ENCODE results near the gene LANCL2. TPM values are rescaled to one million over a fixed set of nuclear protein-coding genes. Genes with fewer than 3 reads are reported as not detected.

The LANCL2 gene
- total RNA-seq, 2 donors from 2014 or later: 16.2 to 17.8 TPM

DNA sequence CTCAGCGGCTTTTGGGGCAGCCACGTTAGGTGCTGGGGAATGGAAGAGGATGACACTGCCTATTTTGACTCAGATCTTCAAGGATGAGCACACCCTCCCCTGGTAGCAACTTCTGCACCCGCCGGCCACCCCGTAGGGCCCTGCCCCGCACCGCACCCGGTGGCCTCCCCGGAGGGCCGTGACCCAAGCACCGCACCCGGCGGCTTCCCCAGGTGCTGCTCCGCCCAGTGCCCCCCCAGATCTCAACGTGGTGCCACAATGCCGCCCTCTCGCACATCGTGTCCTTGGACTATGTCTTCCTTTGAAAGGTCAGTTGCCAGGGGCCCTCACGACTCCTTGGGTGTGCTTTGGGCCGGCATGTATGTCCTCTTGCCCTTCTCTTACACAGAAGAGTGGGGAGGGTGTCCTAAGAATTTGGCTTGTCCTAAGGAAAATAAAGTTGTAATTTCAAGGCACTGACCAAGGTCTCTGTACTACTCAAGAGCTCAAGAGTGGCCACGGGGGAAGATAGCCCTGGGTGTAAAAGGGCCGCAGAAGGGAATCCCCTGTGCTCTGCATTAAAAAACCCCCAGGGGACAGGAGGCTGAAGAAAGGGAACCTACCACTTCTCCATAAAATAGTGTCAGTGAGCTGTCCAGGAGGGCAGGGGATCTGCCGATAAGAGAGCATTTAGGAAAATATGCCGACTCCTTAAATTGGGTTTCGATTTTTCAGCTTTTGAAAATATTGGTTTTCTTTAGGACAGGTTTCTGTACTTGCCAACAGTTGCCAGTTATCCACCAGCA is 1.6 kb upstream of the LANCL2 start:
- TF ChIP-seq, protein P1, sequence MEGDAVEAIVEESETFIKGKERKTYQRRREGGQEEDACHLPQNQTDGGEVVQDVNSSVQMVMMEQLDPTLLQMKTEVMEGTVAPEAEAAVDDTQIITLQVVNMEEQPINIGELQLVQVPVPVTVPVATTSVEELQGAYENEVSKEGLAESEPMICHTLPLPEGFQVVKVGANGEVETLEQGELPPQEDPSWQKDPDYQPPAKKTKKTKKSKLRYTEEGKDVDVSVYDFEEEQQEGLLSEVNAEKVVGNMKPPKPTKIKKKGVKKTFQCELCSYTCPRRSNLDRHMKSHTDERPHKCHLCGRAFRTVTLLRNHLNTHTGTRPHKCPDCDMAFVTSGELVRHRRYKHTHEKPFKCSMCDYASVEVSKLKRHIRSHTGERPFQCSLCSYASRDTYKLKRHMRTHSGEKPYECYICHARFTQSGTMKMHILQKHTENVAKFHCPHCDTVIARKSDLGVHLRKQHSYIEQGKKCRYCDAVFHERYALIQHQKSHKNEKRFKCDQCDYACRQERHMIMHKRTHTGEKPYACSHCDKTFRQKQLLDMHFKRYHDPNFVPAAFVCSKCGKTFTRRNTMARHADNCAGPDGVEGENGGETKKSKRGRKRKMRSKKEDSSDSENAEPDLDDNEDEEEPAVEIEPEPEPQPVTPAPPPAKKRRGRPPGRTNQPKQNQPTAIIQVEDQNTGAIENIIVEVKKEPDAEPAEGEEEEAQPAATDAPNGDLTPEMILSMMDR (IDR thresholded peaks at IDR 0.05): no peak
- H3K36me3 ChIP-seq: no peaks in the 10 kb centered on the region
- peaks cover 4% of the 10 kb centered on the region for H3K4me1 ChIP-seq
- no peaks in the 10 kb centered on the region for H3K27me3 ChIP-seq
- H3K4me3 ChIP-seq: no peak overlapping the region
- no peaks in the 10 kb centered on the region for H3K9me3 ChIP-seq
- H3K9ac ChIP-seq (ENCODE audit: low read depth in 2 of 2, low read length in 2 of 2): no peak overlapping the region
- DNase-seq: no peak
- H3K27ac ChIP-seq: no peak overlapping the region
- intact Hi-C loops (cut with DNase I): loop anchor here (5.0 to 10.0 kb wide), 2 partner anchors 49 to 79 kb away; no protein-coding TSS in a partner anchor

GRCh38 chr7:55365675-55366460 is 731 bp downstream of the LANCL2 start:
- Histone ChIP-seq H3K27me3 (no peaks in the 10 kb centered on the region), H3K9ac (ENCODE audit: low read depth in 2 of 2, low read length in 2 of 2) (peak overlapping the region; percentile 90 to 92), H3K4me1 (peaks cover 4% of the 10 kb centered on the region), H3K9me3 (no peaks in the 10 kb centered on the region), H3K27ac (peak overlapping the region; percentile 99), H3K36me3 (no peaks in the 10 kb centered on the region), H3K4me3 (peak overlapping the region; percentile 85)
- intact Hi-C loops (cut with DNase I): loop anchor here (10.0 kb wide), 1 partner anchor 81 kb away; no protein-coding TSS in a partner anchor
- TF ChIP-seq, protein P1 (IDR thresholded peaks at IDR 0.05): peak; percentile 23
- peak; percentile 96 for DNase-seq

- H3K4me1 ChIP-seq: peaks cover 4% of the 10 kb centered on the region
- no peaks in the 10 kb centered on the region for H3K36me3 ChIP-seq
- H3K4me3 ChIP-seq: peak overlapping the region; percentile 85
- intact Hi-C loops (cut with DNase I): loop anchor here (10.0 kb wide), 1 partner anchor 82 kb away; no protein-coding TSS in a partner anchor
- H3K9me3 ChIP-seq: no peaks in the 10 kb centered on the region
- peak; percentile 28 for DNase-seq
- TF ChIP-seq, protein P1 (IDR thresholded peaks at IDR 0.05): no peak
- peak overlapping the region; percentile 99 for H3K27ac ChIP-seq
- peak overlapping the region; percentile 82 to 92 for H3K9ac ChIP-seq (ENCODE audit: low read depth in 2 of 2, low read length in 2 of 2)
- no peaks in the 10 kb centered on the region for H3K27me3 ChIP-seq
Measured at GRCh38 chr7:55366461-55367070, 1.4 kb downstream of the LANCL2 start.

GRCh38 chr7:55367283-55367840 is 2.2 kb downstream of the LANCL2 start:
- H3K27ac ChIP-seq: no peak overlapping the region
- no peaks in the 10 kb centered on the region for H3K9me3 ChIP-seq
- H3K36me3 ChIP-seq: no peaks in the 10 kb centered on the region
- no peak for DNase-seq
- intact Hi-C loops (cut with DNase I): loop anchor here (10.0 kb wide), 1 partner anchor 83 kb away; no protein-coding TSS in a partner anchor
- no peaks in the 10 kb centered on the region for H3K27me3 ChIP-seq
- TF ChIP-seq, protein P1 (IDR thresholded peaks at IDR 0.05): no peak
- peak overlapping the region in 1 of 2 donors; percentile 92 for H3K9ac ChIP-seq (ENCODE audit: low read depth in 2 of 2, low read length in 2 of 2)
- H3K4me1 ChIP-seq: peaks cover 4% of the 10 kb centered on the region
- peak overlapping the region; percentile 85 for H3K4me3 ChIP-seq

All from colonic mucosa (tissue), 4 donors.